ENCODE measurements around the gene KLK5. TPM values are rescaled to one million over a fixed set of nuclear protein-coding genes. Genes with fewer than 3 reads are reported as not detected.
"Not testable (repeated sequence)": the region's sequence is repeated elsewhere in the genome, so short reads cannot be mapped to it uniquely, and the experiment has no call there.

Gene KLK5
- total RNA-seq, 1 donor from 2014 or later = 5.9 TPM

DNA sequence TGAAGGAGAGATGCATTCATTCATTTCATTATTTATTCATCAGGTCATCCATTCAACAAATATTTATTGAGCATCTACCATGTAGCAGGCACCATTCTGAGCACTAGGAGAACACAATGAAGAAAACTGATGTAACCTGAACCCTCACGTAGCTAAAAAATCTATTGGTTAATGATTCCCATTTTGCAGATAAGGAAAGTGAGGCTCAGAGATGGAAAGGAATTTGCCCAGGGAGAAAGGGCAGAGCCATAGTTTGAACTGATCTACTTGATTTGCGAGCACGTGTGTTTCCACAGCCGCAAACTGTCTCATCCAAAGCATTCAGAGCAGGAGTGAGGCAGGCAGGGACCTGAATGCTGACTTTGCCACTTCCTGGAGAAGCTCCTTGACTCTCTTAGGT, 45.8 kb upstream of the KLK5 start:
- TF ChIP-seq, protein P1, sequence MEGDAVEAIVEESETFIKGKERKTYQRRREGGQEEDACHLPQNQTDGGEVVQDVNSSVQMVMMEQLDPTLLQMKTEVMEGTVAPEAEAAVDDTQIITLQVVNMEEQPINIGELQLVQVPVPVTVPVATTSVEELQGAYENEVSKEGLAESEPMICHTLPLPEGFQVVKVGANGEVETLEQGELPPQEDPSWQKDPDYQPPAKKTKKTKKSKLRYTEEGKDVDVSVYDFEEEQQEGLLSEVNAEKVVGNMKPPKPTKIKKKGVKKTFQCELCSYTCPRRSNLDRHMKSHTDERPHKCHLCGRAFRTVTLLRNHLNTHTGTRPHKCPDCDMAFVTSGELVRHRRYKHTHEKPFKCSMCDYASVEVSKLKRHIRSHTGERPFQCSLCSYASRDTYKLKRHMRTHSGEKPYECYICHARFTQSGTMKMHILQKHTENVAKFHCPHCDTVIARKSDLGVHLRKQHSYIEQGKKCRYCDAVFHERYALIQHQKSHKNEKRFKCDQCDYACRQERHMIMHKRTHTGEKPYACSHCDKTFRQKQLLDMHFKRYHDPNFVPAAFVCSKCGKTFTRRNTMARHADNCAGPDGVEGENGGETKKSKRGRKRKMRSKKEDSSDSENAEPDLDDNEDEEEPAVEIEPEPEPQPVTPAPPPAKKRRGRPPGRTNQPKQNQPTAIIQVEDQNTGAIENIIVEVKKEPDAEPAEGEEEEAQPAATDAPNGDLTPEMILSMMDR (IDR thresholded peaks at IDR 0.05) = no peak
- TF ChIP-seq POLR2A (IDR thresholded peaks at IDR 0.05) = no peak
- no peak for TF ChIP-seq POLR2AphosphoS5 (IDR thresholded peaks at IDR 0.05; ENCODE audit: insufficient read depth in 1 of 2, low read depth in 1 of 2)
- DNase-seq (ENCODE audit: extremely low spot score in 2 of 2) = no peak
- Histone ChIP-seq H3K9me3 (no peaks in the 10 kb centered on the region), H3K27ac (no peak overlapping the region), H3K36me3 (no peaks in the 10 kb centered on the region), H3K27me3 (no peaks in the 10 kb centered on the region), H3K4me3 (no peak overlapping the region), H3K4me1 (no peaks in the 10 kb centered on the region)
- intact Hi-C loops (cut with DNase I) = no loop called here

DNA sequence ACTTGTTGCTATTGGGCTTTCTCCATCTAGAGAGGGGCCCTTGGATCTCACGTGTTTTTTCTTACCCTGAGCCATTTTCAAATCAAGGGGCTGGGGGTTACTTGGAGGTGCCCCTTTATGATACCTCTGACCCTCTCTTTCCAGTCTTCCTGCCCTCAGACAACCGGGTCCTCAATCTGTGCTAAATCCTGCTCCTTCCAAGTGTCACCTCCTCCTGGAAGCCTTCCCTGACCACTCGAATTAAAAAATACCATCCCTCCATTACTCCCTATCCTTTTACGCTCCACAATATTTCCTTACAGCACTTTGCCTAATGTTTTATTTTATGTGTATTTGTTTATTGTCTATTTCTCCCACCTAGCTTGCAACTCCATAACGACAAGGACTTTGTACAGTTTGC, 45.2 kb upstream of the KLK5 start:
- no peak for DNase-seq (ENCODE audit: extremely low spot score in 2 of 2)
- no peaks in the 10 kb centered on the region for H3K36me3 ChIP-seq
- no peak overlapping the region for H3K4me3 ChIP-seq
- H3K27me3 ChIP-seq = no peaks in the 10 kb centered on the region
- intact Hi-C loops (cut with DNase I) = no loop called here
- TF ChIP-seq, protein P1 (IDR thresholded peaks at IDR 0.05) = no peak
- no peak for TF ChIP-seq POLR2A (IDR thresholded peaks at IDR 0.05)
- TF ChIP-seq POLR2AphosphoS5 (IDR thresholded peaks at IDR 0.05; ENCODE audit: insufficient read depth in 1 of 2, low read depth in 1 of 2) = no peak
- H3K27ac ChIP-seq = no peak overlapping the region
- no peaks in the 10 kb centered on the region for H3K9me3 ChIP-seq
- no peaks in the 10 kb centered on the region for H3K4me1 ChIP-seq

DNA sequence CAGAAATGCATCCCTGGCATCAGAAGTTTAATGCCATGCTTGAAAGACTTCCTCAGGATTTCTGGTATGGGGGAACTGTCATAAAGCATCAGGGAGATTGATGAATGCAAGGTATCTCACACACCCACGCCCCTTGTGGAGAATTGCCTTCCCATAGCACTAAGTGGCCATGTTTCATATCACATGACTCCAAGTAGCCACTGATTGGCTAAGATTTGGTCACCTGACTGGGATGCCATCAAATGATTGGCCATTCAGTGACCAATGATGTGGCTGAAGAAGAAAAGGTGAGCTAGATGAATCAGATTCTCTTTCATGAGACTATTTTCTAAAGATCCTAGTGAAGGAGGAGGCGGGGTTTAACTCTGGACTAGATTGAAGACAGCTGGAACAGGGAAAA, 41.3 kb upstream of the KLK5 start:
- H3K4me3 ChIP-seq = no peak overlapping the region
- no peak for TF ChIP-seq POLR2AphosphoS5 (IDR thresholded peaks at IDR 0.05; ENCODE audit: insufficient read depth in 1 of 2, low read depth in 1 of 2)
- TF ChIP-seq POLR2A (IDR thresholded peaks at IDR 0.05) = no peak
- TF ChIP-seq, protein P1 (IDR thresholded peaks at IDR 0.05) = no peak
- H3K9me3 ChIP-seq = no peaks in the 10 kb centered on the region
- H3K27ac ChIP-seq = no peak overlapping the region
- no peaks in the 10 kb centered on the region for H3K36me3 ChIP-seq
- no peak for DNase-seq (ENCODE audit: extremely low spot score in 2 of 2)
- intact Hi-C loops (cut with DNase I) = no loop called here
- H3K27me3 ChIP-seq = no peaks in the 10 kb centered on the region
- H3K4me1 ChIP-seq = no peaks in the 10 kb centered on the region

DNA sequence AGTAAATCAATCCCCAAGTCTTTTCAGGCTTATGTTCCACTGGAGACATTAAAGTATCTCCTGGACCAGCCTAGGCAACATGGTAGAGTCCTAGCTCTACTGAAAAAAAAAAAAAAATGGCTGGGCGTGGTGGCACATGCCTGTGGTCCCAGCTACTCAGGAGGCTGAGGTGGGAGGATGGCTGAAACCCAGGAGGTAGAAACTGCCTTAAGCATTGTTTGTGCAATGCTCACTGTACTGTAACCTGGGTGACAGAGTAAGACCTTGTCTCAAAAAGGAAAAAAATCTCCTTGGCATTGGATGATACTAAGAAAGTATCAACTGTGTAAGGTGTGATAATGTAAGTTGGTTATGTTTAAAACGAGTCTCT, 39.8 kb upstream of the KLK5 start:
- no peaks in the 10 kb centered on the region for H3K36me3 ChIP-seq
- H3K9me3 ChIP-seq = no peaks in the 10 kb centered on the region
- TF ChIP-seq, protein P1 (IDR thresholded peaks at IDR 0.05) = no peak
- TF ChIP-seq POLR2A (IDR thresholded peaks at IDR 0.05) (no peak), POLR2AphosphoS5 (IDR thresholded peaks at IDR 0.05; ENCODE audit: insufficient read depth in 1 of 2, low read depth in 1 of 2) (no peak)
- H3K4me3 ChIP-seq = no peak overlapping the region
- no peaks in the 10 kb centered on the region for H3K27me3 ChIP-seq
- no peaks in the 10 kb centered on the region for H3K4me1 ChIP-seq
- intact Hi-C loops (cut with DNase I) = no loop called here
- no peak for DNase-seq (ENCODE audit: extremely low spot score in 2 of 2)
- H3K27ac ChIP-seq = no peak overlapping the region

DNA sequence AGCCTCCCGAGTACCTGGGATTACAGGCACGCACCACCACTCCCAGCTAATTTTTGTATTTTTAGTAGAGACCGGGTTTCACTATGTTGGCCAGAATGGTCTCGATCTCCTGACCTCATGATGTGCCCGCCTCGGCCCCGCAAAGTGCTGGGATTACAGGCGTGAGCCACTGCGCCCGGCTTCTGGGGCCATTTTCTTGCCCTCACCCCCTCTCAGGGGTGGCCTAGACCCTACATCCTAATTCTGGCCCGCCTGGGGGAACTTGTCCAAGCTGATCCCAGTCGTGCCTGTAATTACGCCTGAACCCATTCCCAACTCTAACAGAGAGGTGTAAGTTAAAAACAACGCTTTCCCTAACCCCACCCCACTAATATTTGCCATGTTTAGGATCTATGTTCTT, 31.6 kb upstream of the KLK5 start:
- DNase-seq (ENCODE audit: extremely low spot score in 2 of 2); H3K4me1 ChIP-seq; H3K27ac ChIP-seq; H3K27me3 ChIP-seq; H3K9me3 ChIP-seq; H3K36me3 ChIP-seq; intact Hi-C loops (cut with DNase I); H3K4me3 ChIP-seq: not testable (repeated sequence)

Data from vagina (tissue), 2 donors.